HG03442 (cell line): Measurements from ENCODE around the gene UGT2B10.

Experiments
- ATAC-seq: cut with Tn5 transposase; IDR thresholded peaks from one replicate; pipeline ENCODE4 v1.9.1; 2021; ENCODE audit warnings: mild to moderate bottlenecking, moderate library complexity; ENCODE audit not compliant: unreplicated experiment

UGT2B10 gene

GRCh38 chr4:68869274-68869773, 53.5 kb downstream of the UGT2B10 start:
- no peak for ATAC-seq

- ATAC-seq, result no peak
Observed at GRCh38 chr4:68871809-68872642, 56.2 kb downstream of the UGT2B10 start.

- no peak for ATAC-seq
Observed at GRCh38 chr4:68872643-68873502, 57.1 kb downstream of the UGT2B10 start.

GRCh38 chr4:68874507-68874906, 58.7 kb downstream of the UGT2B10 start:
- ATAC-seq, result no peak

GRCh38 chr4:68877555-68877954, 61.8 kb downstream of the UGT2B10 start:
- no peak for ATAC-seq

GRCh38 chr4:68878048-68878447, 62.3 kb downstream of the UGT2B10 start:
- ATAC-seq, result no peak
